Measurements from ENCODE around the gene LOXL4. TPM values are rescaled to one million over a fixed set of nuclear protein-coding genes. Genes with fewer than 3 reads are reported as not detected.

The LOXL4 gene
- total RNA-seq, 2 experiments from 2014 or later: not detected

DNA sequence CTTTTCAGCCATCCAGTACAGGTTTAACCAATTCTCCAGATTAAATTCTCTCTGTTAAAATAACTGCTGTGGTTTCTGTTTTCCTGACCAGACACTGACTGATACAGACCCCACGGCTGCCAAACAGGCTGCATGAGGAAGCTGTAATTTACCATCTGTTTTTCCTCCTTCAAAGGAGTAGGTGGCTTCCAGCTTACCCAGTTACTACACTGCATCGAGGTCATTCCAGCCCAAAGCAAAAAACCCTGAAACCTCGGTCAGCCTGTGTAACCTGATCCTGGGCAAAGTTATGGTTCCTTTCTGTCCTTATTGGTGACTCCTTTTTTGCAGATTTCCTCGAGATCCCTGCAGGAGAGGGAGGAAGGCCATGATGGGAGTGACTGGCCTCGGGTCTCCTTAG, 27.9 kb upstream of the LOXL4 start:
- no peaks in the 10 kb centered on the region for H3K4me1 ChIP-seq (ENCODE audit: insufficient read depth, low read length, poor library complexity, severe bottlenecking)
- no peak overlapping the region for H2AFZ ChIP-seq (ENCODE audit: low read length)
- H3K9me3 ChIP-seq (ENCODE audit: low read length): no peaks in the 10 kb centered on the region
- BruUV-seq (replicated peaks): no TSS peak
- no peaks in the 10 kb centered on the region for H4K20me1 ChIP-seq (ENCODE audit: insufficient read depth, low read length)
- CTCF ChIA-PET (ENCODE audit: unreplicated experiment): interaction anchor here (0.6 kb wide), 1 partner anchor 25 kb away, joined by 3 read pairs; no protein-coding TSS in a partner anchor
- H3K4me2 ChIP-seq (ENCODE audit: low read length): no peak overlapping the region
- DNase-seq (ENCODE audit: low spot score): no peak
- H3K36me3 ChIP-seq (ENCODE audit: insufficient read depth, low read length): no peaks in the 10 kb centered on the region
- no peak for TF ChIP-seq EZH2phosphoT487 (IDR thresholded peaks at IDR 0.05; ENCODE audit: borderline replicate concordance, low read depth, low read length)
- TF ChIP-seq, protein P1, sequence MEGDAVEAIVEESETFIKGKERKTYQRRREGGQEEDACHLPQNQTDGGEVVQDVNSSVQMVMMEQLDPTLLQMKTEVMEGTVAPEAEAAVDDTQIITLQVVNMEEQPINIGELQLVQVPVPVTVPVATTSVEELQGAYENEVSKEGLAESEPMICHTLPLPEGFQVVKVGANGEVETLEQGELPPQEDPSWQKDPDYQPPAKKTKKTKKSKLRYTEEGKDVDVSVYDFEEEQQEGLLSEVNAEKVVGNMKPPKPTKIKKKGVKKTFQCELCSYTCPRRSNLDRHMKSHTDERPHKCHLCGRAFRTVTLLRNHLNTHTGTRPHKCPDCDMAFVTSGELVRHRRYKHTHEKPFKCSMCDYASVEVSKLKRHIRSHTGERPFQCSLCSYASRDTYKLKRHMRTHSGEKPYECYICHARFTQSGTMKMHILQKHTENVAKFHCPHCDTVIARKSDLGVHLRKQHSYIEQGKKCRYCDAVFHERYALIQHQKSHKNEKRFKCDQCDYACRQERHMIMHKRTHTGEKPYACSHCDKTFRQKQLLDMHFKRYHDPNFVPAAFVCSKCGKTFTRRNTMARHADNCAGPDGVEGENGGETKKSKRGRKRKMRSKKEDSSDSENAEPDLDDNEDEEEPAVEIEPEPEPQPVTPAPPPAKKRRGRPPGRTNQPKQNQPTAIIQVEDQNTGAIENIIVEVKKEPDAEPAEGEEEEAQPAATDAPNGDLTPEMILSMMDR (conservative IDR thresholded peaks at IDR 0.05; ENCODE audit: low read length): no peak
- H3K27ac ChIP-seq (ENCODE audit: low read depth, low read length, poor library complexity, severe bottlenecking): no peak overlapping the region
- POLR2A ChIA-PET: no interaction called here
- no peaks in the 10 kb centered on the region for H3K79me2 ChIP-seq (ENCODE audit: insufficient read depth, low read depth, low read length)
- no peak overlapping the region for H3K4me3 ChIP-seq (ENCODE audit: low read depth, low read length, poor library complexity, severe bottlenecking)
- H3K9me2 ChIP-seq (ENCODE audit: insufficient read depth, low read length): no peaks in the 10 kb centered on the region
- intact Hi-C loops (cut with micrococcal nuclease; ENCODE audit: unreplicated experiment): no loop called here

DNA sequence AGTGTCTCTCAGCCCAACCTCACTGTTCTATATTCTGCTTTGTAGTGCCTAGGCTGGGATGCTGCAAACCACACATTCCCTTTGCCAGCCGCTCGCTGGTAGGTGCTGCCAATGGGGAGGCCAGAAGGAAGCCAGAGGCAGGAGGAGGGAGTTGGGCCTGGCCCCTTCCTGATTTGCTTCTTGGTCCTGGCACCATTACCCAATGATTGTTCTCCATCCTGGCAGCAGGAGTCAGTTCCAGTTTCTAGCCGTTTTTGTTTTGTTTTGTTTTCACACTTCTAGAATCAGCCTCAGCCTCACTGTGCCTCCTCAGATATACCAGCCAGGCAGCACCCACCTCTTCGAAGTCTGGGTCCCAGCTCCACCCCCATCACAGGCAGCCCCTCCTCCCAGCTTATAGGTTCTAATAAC, 27.4 kb upstream of the LOXL4 start:
- intact Hi-C loops (cut with micrococcal nuclease; ENCODE audit: unreplicated experiment): no loop called here
- POLR2A ChIA-PET: no interaction called here

DNA sequence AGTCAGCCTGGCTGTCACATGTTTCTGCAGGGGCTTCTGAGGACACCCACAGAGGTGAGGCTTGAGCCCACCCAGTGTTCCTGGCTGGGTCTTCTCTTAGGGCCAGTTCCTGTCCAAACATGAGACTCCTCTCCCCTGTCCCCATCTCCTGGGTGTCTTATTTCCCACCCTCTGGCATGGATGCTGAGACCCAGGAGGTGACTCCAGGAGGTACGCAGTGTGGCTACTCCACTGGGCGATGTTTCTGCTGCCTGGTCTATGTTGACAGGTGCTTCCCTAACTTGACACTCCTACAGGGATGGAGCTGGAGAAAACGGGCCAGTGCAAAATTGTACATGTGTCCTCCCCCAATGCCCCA, 26.3 kb upstream of the LOXL4 start:
- intact Hi-C loops (cut with micrococcal nuclease; ENCODE audit: unreplicated experiment): no loop called here
- BruUV-seq (replicated peaks): no TSS peak
- TF ChIP-seq, protein P1 (conservative IDR thresholded peaks at IDR 0.05; ENCODE audit: low read length): no peak
- no peak for TF ChIP-seq EZH2phosphoT487 (IDR thresholded peaks at IDR 0.05; ENCODE audit: borderline replicate concordance, low read depth, low read length)
- no peak for DNase-seq (ENCODE audit: low spot score)
- POLR2A ChIA-PET: interaction anchor here (0.6 kb wide), 1 partner anchor 92 kb away, joined by 3 read pairs; no protein-coding TSS in a partner anchor
- no peaks in the 10 kb centered on the region for H3K9me3 ChIP-seq (ENCODE audit: low read length)
- H4K20me1 ChIP-seq (ENCODE audit: insufficient read depth, low read length): no peaks in the 10 kb centered on the region
- H3K4me1 ChIP-seq (ENCODE audit: insufficient read depth, low read length, poor library complexity, severe bottlenecking): no peaks in the 10 kb centered on the region
- no peak overlapping the region for H3K27ac ChIP-seq (ENCODE audit: low read depth, low read length, poor library complexity, severe bottlenecking)
- H2AFZ ChIP-seq (ENCODE audit: low read length): no peak overlapping the region
- H3K4me3 ChIP-seq (ENCODE audit: low read depth, low read length, poor library complexity, severe bottlenecking): no peak overlapping the region
- H3K36me3 ChIP-seq (ENCODE audit: insufficient read depth, low read length): no peaks in the 10 kb centered on the region
- H3K4me2 ChIP-seq (ENCODE audit: low read length): no peak overlapping the region
- no peaks in the 10 kb centered on the region for H3K9me2 ChIP-seq (ENCODE audit: insufficient read depth, low read length)
- CTCF ChIA-PET (ENCODE audit: unreplicated experiment): no interaction called here
- H3K79me2 ChIP-seq (ENCODE audit: insufficient read depth, low read depth, low read length): no peaks in the 10 kb centered on the region

More for the DNA sequence above, 27.4 kb upstream of the LOXL4 start:
- no peak overlapping the region for H3K4me2 ChIP-seq (ENCODE audit: low read length)
- DNase-seq (ENCODE audit: low spot score): no peak
- H3K79me2 ChIP-seq (ENCODE audit: insufficient read depth, low read depth, low read length): no peaks in the 10 kb centered on the region
- CTCF ChIA-PET (ENCODE audit: unreplicated experiment): no interaction called here
- no peaks in the 10 kb centered on the region for H3K9me2 ChIP-seq (ENCODE audit: insufficient read depth, low read length)
- no peak overlapping the region for H2AFZ ChIP-seq (ENCODE audit: low read length)
- no peaks in the 10 kb centered on the region for H3K4me1 ChIP-seq (ENCODE audit: insufficient read depth, low read length, poor library complexity, severe bottlenecking)
- H3K27ac ChIP-seq (ENCODE audit: low read depth, low read length, poor library complexity, severe bottlenecking): no peak overlapping the region
- no peak for TF ChIP-seq EZH2phosphoT487 (IDR thresholded peaks at IDR 0.05; ENCODE audit: borderline replicate concordance, low read depth, low read length)
- TF ChIP-seq, protein P1 (conservative IDR thresholded peaks at IDR 0.05; ENCODE audit: low read length): no peak
- H3K36me3 ChIP-seq (ENCODE audit: insufficient read depth, low read length): no peaks in the 10 kb centered on the region
- no TSS peak for BruUV-seq (replicated peaks)
- no peaks in the 10 kb centered on the region for H4K20me1 ChIP-seq (ENCODE audit: insufficient read depth, low read length)
- no peak overlapping the region for H3K4me3 ChIP-seq (ENCODE audit: low read depth, low read length, poor library complexity, severe bottlenecking)
- no peaks in the 10 kb centered on the region for H3K9me3 ChIP-seq (ENCODE audit: low read length)

All from OCI-LY7 (cell line).